ENCODE data around the gene FNDC8. TPM values are rescaled to one million over a fixed set of nuclear protein-coding genes. Genes with fewer than 3 reads are reported as not detected.

Gene FNDC8
- polyA plus RNA-seq, 1 of the 3 experiments (the other 2 are of a cell fraction): not detected

DNA sequence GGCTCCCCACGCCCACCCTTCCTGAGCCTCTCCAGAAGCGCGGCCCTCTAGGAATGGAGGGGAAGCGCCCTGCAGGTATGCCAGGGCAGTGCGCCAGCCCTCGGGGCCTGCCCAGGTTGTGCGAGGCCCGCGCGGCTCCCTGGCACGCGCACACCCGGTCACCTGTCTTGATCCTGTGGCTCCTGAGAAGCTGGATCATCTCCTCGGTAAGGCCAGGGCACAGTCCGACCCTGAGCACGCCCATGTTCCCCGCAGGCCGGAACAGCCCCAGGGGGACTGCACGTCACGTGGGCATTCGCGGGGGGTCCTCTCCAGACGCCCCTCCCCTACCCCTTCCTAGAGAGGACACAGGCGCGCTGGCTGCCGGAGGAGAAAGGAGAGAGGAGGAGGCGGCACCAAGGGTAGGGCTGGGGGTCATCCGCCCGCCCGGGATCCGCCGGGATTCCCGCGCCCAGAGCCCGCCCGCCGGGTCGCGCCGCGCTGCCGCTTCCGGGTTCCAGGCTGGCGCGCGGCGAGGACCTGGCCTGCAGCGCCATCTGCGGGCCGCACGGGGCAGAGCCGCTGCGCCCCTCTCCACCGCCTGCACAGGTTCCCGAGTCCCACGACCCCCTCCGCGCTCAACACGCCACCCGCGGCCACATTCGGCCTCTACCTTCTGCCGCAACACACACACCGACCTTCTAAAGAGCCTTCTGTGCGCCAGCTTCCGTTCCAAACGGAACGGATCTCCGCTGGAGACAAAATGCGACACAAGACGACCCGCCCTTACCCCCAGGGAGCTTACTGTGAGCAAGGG, 1.8 kb upstream of the FNDC8 start, which contains the start of gene RAD51D (continued):
- no peak for TF ChIP-seq EZH2phosphoT487 (IDR thresholded peaks at IDR 0.05; ENCODE audit: borderline replicate concordance, low read depth)
- peak; percentile 86 for TF ChIP-seq CTCF (IDR thresholded peaks at IDR 0.05)
- TF ChIP-seq RFX5 (IDR thresholded peaks at IDR 0.05; ENCODE audit: low read length): no peak
- no peak for TF ChIP-seq GATA2 (CRISPR knock-in tag; IDR thresholded peaks at IDR 0.05)
- TF ChIP-seq MEF2A (IDR thresholded peaks at IDR 0.05; ENCODE audit: borderline replicate concordance, low read depth): no peak
- TF ChIP-seq GABPA (IDR thresholded peaks at IDR 0.05; ENCODE audit: low read depth): peak; percentile 54; the same call in 1 of the 2 replicates

- no peak overlapping the region for H2AFZ ChIP-seq (ENCODE audit: low read depth)
- no peaks in the 10 kb centered on the region for H3K27me3 ChIP-seq (ENCODE audit: insufficient read depth)
- H3K4me2 ChIP-seq: no peak overlapping the region
- no peaks in the 10 kb centered on the region for H3K9me2 ChIP-seq
- no peaks in the 10 kb centered on the region for H3F3A ChIP-seq (replicated peaks; ENCODE audit: insufficient read depth)
- no peak for DNase-seq
- H3K79me2 ChIP-seq (ENCODE audit: insufficient read depth): no peaks in the 10 kb centered on the region
- H3K9me3 ChIP-seq: no peaks in the 10 kb centered on the region
- no peak overlapping the region for H3K9ac ChIP-seq
- H4K20me1 ChIP-seq (ENCODE audit: insufficient read depth): no peaks in the 10 kb centered on the region
- H3K27ac ChIP-seq (ENCODE audit: low read depth in 2 of 2, low read length in 1 of 2): no peak overlapping the region
- H3K36me3 ChIP-seq (replicated peaks in 1 of 2; ENCODE audit: control insufficient read depth in 1 of 2, insufficient read depth in 2 of 2, low read length in 1 of 2): peaks cover 0 to 28% of the 10 kb centered on the region in 2 experiments
- ChIA-PET CTCF (interaction anchor here (0.7 to 5.4 kb wide), 6 partner anchors 8 to 708 kb away, joined by 3 to 24 read pairs (median 3); partner anchors contain the start of genes NLE1 and RAD51D), POLR2A (no interaction called here)
- WGBS (ENCODE audit: low lambda C conversion rate): 93% methylated on average over 11 of the region's 11 CpGs
- no peaks in the 10 kb centered on the region for H3K4me1 ChIP-seq (ENCODE audit: control insufficient read depth in 1 of 2, insufficient read depth in 2 of 2, low read depth in 1 of 2, low read length in 1 of 2)
- H3K4me3 ChIP-seq (ENCODE audit: low read depth in 2 of 2, low read length in 1 of 2): no peak overlapping the region
- TF ChIP-seq RAD21 (IDR thresholded peaks at IDR 0.05; ENCODE audit: low read length) (no peak), RFX5 (IDR thresholded peaks at IDR 0.05; ENCODE audit: low read length) (no peak), GABPA (IDR thresholded peaks at IDR 0.05; ENCODE audit: low read depth) (no peak), JUND (IDR thresholded peaks at IDR 0.05) (no peak), SIN3A (IDR thresholded peaks at IDR 0.05; ENCODE audit: borderline replicate concordance, low read depth, low read length) (no peak), NFIC (IDR thresholded peaks at IDR 0.05; ENCODE audit: borderline replicate concordance) (no peak), NRF1 (IDR thresholded peaks at IDR 0.05; ENCODE audit: low read depth, low read length) (no peak), IRF3 (IDR thresholded peaks at IDR 0.05; ENCODE audit: low read depth, low read length) (no peak), PBX3 (IDR thresholded peaks at IDR 0.05) (no peak), POLR2AphosphoS5 (IDR thresholded peaks at IDR 0.05; ENCODE audit: low read depth, low read length) (no peak), TEAD4 (IDR thresholded peaks at IDR 0.05; ENCODE audit: borderline replicate concordance, insufficient read depth) (no peak), YY1 (IDR thresholded peaks at IDR 0.05; ENCODE audit: low read depth) (no peak), RCOR1 (IDR thresholded peaks at IDR 0.05; ENCODE audit: low read length) (no peak), TCF12 (IDR thresholded peaks at IDR 0.05) (no peak), MXI1 (IDR thresholded peaks at IDR 0.05; ENCODE audit: low read depth, low read length) (no peak)
- TF ChIP-seq, protein P1, sequence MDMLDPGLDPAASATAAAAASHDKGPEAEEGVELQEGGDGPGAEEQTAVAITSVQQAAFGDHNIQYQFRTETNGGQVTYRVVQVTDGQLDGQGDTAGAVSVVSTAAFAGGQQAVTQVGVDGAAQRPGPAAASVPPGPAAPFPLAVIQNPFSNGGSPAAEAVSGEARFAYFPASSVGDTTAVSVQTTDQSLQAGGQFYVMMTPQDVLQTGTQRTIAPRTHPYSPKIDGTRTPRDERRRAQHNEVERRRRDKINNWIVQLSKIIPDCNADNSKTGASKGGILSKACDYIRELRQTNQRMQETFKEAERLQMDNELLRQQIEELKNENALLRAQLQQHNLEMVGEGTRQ (IDR thresholded peaks at IDR 0.05; ENCODE audit: borderline replicate concordance, low read depth, low read length): no peak
- TF ChIP-seq, protein P2, sequence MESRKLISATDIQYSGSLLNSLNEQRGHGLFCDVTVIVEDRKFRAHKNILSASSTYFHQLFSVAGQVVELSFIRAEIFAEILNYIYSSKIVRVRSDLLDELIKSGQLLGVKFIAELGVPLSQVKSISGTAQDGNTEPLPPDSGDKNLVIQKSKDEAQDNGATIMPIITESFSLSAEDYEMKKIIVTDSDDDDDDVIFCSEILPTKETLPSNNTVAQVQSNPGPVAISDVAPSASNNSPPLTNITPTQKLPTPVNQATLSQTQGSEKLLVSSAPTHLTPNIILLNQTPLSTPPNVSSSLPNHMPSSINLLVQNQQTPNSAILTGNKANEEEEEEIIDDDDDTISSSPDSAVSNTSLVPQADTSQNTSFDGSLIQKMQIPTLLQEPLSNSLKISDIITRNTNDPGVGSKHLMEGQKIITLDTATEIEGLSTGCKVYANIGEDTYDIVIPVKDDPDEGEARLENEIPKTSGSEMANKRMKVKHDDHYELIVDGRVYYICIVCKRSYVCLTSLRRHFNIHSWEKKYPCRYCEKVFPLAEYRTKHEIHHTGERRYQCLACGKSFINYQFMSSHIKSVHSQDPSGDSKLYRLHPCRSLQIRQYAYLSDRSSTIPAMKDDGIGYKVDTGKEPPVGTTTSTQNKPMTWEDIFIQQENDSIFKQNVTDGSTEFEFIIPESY (IDR thresholded peaks at IDR 0.05; ENCODE audit: borderline replicate concordance, low read depth): no peak
These were observed 6.5 kb downstream of the FNDC8 start for GRCh38 chr17:35127751-35128514.
